Left lobe of liver (tissue), 1 donor: Measurements from ENCODE around the gene SLC27A1. TPM values are rescaled to one million over a fixed set of nuclear protein-coding genes. Genes with fewer than 3 reads are reported as not detected.

Source experiments
- total RNA-seq: library from RNA; stranded (reverse); gene quantifications from one replicate; pipeline ENCODE4 v1.2.1, GENCODE V29; 2021
- donor health status: DM: no; HTN: yes; CAD: no.

Gene SLC27A1
- total RNA-seq, 1 donor from 2014 or later = 7.0 TPM

Other genes with a start within 250 kb of the SLC27A1 start
- 63.0 TPM for gene OCEL1, start 244.3 kb upstream of the SLC27A1 start, total RNA-seq
- 126 TPM for gene NR2F6, start 224.6 kb upstream of the SLC27A1 start, total RNA-seq
- 1.6 TPM for gene USHBP1, start 205.8 kb upstream of the SLC27A1 start, total RNA-seq
- gene BABAM1, start 203.1 kb upstream of the SLC27A1 start, total RNA-seq = 41.0 TPM
- 0.48 TPM for gene ANKLE1, start 188.6 kb upstream of the SLC27A1 start, total RNA-seq
- 18.4 TPM for gene ABHD8, start 167.1 kb upstream of the SLC27A1 start, total RNA-seq
- 148 TPM for gene MRPL34, start 164.7 kb upstream of the SLC27A1 start, total RNA-seq
- gene DDA1, start 161.0 kb upstream of the SLC27A1 start, total RNA-seq = 10.9 TPM
- gene ANO8, start 135.7 kb upstream of the SLC27A1 start, total RNA-seq = 9.6 TPM
- gene GTPBP3, start 133.0 kb upstream of the SLC27A1 start, total RNA-seq = 14.3 TPM
- gene PLVAP, start 93.2 kb upstream of the SLC27A1 start, total RNA-seq = 4.6 TPM
- gene CCDC194, start 76.3 kb upstream of the SLC27A1 start, total RNA-seq = 0.50 TPM
- gene BST2, start 64.9 kb upstream of the SLC27A1 start, total RNA-seq = 103 TPM
- 22.6 TPM for gene MVB12A, start 50.5 kb upstream of the SLC27A1 start, total RNA-seq
- 0.15 TPM for gene TMEM221, start 21.9 kb upstream of the SLC27A1 start, total RNA-seq
- gene NXNL1, start 9.6 kb upstream of the SLC27A1 start, total RNA-seq = not detected
- gene PGLS, start 41.1 kb downstream of the SLC27A1 start, total RNA-seq = 38.9 TPM
- gene COLGALT1, start 85.1 kb downstream of the SLC27A1 start, total RNA-seq = 31.5 TPM
- 0.13 TPM for gene UNC13A, start 217.8 kb downstream of the SLC27A1 start, total RNA-seq
- 14.3 TPM for gene MAP1S, start 249.0 kb downstream of the SLC27A1 start, total RNA-seq